ENCODE measurements around the gene NKD1.

GRCh38 chr16:50560903-50561863, 13.0 kb downstream of the NKD1 start:
- TF ChIP-seq, protein P1, sequence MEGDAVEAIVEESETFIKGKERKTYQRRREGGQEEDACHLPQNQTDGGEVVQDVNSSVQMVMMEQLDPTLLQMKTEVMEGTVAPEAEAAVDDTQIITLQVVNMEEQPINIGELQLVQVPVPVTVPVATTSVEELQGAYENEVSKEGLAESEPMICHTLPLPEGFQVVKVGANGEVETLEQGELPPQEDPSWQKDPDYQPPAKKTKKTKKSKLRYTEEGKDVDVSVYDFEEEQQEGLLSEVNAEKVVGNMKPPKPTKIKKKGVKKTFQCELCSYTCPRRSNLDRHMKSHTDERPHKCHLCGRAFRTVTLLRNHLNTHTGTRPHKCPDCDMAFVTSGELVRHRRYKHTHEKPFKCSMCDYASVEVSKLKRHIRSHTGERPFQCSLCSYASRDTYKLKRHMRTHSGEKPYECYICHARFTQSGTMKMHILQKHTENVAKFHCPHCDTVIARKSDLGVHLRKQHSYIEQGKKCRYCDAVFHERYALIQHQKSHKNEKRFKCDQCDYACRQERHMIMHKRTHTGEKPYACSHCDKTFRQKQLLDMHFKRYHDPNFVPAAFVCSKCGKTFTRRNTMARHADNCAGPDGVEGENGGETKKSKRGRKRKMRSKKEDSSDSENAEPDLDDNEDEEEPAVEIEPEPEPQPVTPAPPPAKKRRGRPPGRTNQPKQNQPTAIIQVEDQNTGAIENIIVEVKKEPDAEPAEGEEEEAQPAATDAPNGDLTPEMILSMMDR (IDR thresholded peaks at IDR 0.05): no peak
- TF ChIP-seq POLR2A (IDR thresholded peaks at IDR 0.05): no peak
